CD4-positive, alpha-beta T cell treated with Interleukin-15 for 1 hour (primary cell): ENCODE data around the gene CDIP1.
"Not testable (repeated sequence)": the region's sequence is repeated elsewhere in the genome, so short reads cannot be mapped to it uniquely, and the experiment has no call there.

Experiments used
- DNase-seq: peaks from one replicate; pipeline ENCODE4 v3.0.0-alpha.2; 2020

Gene CDIP1

GRCh38 chr16:4538350-4539235, at the start of gene CDIP1:
TSS of gene CDIP1 (minus strand) at chr16:4538773. CDS start at chr16:4514130, 24,643 bp downstream.
- peak; percentile 96 for DNase-seq

DNA sequence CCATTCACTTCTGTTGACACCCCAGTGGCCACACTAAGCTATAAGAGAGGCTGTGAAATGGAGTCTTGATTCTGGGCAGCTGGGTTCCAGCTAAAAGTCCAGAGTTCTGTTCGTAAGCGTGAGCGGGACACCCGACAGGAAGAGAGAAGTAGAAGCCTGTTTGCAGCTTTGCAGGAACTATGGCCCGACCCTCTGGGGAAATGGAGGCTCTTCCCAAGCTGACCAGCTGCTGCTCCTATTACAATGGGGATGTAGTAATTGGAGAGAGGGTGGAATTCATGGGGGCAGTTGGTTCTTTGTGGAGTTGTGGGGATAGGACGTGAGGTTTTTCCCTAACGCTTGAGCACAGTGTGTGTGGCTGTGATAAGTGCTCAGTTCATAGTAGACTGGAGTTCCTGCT, 47.7 kb upstream of the CDIP1 start:
- DNase-seq = no peak

- no peak for DNase-seq
Observed at GRCh38 chr16:4583906-4584305, 45.3 kb upstream of the CDIP1 start.

DNA sequence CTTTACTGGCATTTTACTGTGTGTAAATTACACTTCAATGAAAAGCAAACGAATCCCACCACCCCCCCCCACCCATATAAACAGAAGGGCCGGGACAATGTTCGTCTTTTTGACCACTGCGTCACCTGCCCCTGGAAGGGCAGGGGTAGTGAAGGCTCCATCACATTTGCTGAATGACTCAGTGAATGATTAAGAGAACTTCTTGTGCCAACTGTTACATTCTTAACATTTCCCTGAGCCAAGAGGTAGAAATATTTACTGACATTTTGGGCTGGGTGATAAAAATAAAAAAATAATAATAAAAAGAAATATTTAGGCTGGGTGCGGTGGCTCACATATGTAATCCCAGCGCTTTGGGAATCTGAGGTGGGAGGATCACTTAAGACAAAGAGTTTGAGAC, 41.7 kb upstream of the CDIP1 start:
- DNase-seq = no peak

DNA sequence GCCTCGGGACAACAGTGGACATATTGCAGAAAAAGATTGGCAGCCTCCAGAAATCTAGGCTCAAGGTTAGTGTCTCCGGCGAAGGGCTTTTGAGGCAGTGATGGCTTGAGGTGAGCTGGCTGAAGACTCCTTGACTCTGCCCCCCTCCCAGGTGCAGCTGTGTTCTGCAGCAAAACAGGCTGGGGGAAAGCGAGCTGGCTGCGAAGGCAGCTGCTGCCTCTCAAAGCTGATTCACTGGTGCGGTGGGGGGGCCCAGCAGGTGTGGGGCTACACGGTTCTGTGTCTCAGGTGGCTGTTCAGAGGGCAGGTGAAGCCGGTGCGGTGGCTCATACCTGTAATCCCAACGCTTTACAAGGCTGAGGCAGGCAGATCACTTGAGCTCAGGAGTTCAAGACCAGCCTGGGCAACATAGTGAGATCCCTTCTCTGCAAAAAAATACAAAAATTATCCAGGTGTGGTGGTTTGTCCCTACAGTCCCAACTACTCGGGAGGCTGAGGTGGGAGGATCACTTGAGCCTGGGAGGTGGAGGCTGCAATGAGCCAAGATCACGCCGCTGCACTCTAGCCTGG, 40.5 kb upstream of the CDIP1 start:
- no peak for DNase-seq

DNA sequence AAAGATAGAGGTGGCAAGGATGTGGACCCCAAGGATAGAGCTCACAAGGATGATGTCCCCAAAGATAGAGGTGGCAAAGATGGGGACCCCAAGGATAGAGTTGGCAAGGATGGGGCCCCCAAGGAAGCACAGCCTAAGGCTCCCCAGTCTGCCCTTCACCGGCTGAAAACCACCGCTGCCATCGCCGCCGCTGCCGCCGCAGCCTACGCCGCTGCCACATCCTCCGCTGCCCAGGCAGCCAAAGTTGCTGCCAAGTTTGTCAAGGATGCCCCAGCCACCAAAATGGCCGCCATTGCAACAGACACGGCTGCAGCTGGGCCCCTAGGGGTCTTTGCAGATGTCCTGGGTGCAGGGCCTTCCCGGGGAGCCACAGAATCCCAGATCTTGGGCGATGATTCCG, 37.4 kb upstream of the CDIP1 start:
- DNase-seq = no peak

GRCh38 chr16:4574919-4575705, 36.5 kb upstream of the CDIP1 start:
- DNase-seq = no peak

DNA sequence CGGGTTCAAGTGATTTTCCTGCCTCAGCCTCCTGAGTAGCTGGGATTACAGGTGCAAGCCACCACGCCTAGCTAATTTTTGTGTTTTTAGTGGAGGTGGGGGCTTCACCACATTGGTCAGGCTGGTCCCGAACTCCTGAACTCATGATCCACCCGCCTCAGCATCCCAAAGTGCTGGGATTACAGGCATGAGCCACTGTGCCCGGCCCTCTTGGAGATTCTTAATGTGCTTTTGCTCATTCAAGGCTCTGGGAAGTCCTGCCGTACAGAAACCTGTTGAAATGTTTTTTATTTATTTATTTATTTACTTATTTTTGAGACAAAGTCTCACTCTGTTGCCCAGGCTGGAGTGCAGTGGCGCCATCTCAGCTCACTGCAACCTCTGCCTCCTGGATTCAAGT, 35.4 kb upstream of the CDIP1 start:
- not testable (repeated sequence) for DNase-seq

DNA sequence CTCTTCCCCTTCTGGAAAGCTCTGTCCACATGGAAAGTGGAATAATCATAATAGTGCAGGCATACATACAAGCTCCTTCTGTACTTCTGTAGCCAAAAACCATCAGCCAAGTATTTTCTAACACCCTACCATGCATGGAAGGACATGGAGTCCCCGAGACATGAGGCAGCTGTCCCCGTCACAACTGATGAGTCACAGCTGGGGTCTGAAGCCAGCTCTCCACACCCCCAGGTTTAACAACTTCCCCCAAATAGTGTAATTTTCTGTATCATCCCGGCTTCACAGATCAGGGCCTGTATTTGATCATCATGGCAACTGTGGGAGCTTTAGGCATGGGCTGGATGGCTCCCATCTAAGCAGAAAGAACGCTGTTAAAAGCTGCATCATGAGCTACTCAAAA, 34.1 kb upstream of the CDIP1 start:
- no peak for DNase-seq

DNA sequence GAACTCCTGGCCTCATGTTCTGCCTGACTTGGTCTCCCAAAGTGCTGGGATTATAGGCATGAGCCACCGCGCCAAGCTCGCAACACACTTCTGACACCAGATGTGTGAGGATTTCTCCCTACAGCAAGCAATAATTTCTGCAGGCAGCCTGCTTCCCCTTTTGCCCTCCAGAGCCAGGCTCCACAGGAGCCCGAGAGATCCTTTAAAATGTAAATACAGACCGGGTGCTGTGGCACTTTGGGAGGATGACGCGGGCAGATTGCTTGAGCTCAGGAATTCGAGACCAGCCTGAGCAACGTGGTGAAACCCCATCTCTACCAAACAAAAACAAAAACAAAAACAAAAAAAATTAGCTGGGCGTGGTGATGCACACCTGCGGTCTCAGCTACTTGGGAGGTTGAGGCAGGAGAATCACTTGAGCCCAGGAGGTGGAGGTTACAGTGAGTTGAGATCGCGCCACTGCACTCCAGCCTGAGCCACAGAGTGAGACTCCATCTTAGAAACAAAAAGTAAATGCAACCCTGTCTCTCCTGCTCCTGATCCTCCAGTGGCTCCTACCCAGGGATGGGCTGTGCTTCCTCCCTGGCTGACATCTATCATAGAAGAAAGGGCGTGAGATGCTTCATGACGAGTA, 32.2 kb upstream of the CDIP1 start:
- DNase-seq = no peak

GRCh38 chr16:4570086-4570485, 31.5 kb upstream of the CDIP1 start:
- no peak for DNase-seq

DNA sequence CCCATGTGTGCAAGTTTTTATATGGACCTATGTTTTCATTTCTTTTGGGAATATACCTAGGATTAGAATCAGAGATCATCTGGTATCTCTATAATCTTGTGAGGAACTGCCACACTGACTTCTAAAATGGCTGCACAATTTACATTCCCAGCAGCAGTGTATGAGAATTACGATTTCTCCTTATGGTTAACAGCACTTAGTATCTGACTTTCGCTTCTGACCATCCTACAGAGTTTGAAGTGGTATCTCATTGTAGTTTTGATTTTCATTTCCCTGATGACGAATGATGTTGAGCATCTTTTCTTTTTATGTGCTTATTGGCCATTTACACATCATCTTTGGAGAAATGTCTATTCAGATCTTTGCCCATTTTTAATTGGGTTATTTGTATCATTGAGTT, 27.6 kb upstream of the CDIP1 start:
- no peak for DNase-seq

DNA sequence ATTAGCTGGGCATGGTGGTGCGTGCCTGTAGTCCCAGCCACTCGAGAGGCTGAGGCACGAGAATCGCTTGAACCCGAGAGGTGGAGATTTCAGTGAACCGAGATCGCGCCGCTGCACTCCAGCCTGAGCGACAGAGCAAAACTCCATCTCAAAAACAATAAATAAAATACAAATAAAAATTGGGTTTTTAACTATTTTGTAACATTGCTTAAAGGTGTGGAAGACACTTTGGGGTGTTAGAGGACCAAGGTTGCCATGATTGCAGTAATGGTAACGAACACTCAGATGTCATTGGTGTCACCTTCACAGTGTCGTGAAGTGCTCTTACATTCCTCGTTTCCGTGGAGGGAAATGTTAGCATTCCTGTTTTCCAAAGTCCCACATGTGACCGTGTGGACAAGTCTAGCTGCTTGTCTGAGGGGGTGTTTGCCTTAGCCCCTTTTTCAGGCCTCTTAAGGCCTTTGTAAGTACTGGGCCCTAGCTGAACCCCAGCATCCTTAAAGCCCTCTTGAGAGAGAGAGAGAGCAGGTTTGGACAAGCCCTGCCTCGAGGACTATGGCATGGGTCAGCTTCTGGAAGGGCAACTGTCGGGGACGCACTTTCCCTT, 26.2 kb upstream of the CDIP1 start:
- no peak for DNase-seq

DNA sequence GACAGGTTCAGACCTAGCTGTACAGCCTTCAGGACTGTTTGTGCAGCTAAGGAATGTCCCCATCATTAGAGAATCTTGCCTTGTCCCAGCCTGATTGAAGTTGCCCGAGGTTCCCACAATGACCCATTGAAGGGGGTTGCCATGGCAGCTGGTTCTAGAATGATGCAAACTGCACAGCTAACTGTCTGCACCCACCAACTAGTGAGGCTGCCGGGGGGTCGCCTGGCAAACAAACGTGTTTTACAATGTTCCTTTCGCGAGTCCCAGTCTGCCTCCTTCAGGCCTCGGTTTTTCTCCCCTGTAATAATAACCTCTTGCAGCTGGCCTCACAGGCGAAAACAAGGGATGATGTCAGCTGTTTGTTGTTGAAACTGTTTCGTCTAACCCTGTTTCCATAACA, 23.0 kb upstream of the CDIP1 start:
- no peak for DNase-seq

DNA sequence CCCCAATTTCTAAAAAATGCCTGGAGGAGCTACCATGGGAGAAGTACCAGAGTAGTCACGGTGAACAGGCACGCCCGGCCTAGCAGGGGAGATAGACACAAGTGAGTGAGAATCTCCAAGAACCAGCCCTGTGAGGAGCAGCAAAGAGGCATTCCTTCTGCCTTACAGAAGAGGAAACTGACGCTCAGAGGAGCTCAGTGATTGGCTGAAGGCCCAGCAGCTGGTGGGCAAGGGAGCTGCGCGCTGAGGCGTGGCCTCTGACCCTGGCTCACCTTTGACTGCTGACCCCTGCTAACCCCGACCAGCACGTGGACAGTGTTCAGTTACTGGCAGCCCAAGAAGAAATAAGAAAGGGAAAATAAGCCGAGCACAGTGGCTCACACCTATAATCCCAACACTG, 19.4 kb upstream of the CDIP1 start:
- no peak for DNase-seq

GRCh38 chr16:4556580-4556979, 18.0 kb upstream of the CDIP1 start:
- DNase-seq = no peak

DNA sequence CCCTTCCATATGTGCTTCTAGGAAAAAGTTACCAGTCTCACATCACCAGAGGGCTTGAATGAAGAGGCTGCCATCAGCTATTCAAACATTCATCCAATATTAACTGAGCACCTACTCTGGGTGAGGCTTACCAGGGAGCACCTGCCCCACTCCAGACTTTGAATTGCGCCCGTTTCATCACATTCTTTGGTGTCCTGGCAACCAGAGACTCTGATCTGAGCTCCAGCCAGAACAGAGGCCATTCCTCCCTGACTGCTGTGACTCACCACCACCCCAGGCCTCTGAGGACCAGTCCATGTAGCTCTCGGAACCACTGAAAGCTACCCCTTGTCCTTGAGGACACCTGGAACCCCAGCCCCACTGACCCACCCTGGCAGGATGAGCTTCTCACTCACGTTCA, 17.5 kb upstream of the CDIP1 start, which contains the start of gene C16orf96:
Gene C16orf96, plus strand, starts transcription at position 229 of the 400 bp plus-strand sequence. Its CDS starts 150 bp downstream, at position 379.
- no peak for DNase-seq

DNA sequence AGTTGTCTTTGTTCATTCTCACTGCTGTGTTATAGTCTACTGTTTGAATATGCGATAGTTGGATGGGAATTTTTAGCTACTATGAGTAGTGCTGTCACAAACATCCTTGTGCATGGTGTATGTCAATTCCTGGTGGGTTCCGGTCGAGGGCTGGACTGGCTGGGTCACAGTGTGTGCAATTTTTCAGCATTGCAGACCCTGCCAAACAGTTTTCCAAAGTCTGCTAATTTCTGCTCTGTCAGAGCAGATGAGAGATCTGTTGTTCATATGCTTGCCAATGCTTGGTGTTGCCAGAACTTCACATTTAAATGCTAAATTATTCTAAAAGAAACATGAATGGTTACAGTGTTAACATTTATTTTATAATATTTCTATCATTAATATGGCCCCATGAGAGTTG, 14.0 kb upstream of the CDIP1 start:
- no peak for DNase-seq

DNA sequence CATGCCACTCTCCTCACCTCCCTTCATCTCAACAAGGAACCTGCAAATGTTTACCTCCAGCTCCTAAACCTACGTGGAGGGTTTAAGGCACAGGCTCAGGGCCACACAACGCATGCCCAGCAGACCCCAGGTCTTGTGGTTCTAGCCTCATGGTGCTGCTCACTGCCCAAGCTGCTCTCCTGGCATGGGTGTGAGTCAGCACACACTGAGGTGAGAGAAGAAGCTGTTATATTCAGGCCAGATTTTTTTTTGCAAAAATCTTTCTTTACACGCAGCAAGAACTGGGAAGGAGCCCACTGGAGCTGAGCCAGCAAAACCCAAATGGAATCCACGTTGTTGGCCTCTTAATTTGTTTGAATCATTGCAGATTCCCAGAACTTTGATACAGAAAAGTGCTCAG, 12.0 kb upstream of the CDIP1 start:
- DNase-seq = no peak

- DNase-seq = no peak
Observed at GRCh38 chr16:4548124-4548523, 9.6 kb upstream of the CDIP1 start.

GRCh38 chr16:4544473-4544872, 5.9 kb upstream of the CDIP1 start:
- no peak for DNase-seq

- DNase-seq = no peak
Observed at GRCh38 chr16:4539716-4540284, 1.2 kb upstream of the CDIP1 start.
